Testis (tissue), 3 donors: ENCODE results near the gene NTN4. TPM values are rescaled to one million over a fixed set of nuclear protein-coding genes. Genes with fewer than 3 reads are reported as not detected.

Source experiments
- DNase-seq: peaks from one replicate; pipeline ENCODE4 v3.0.0-alpha.2; 2019
- H3K27ac ChIP-seq, 2 donors: fragments of 200-600 bp; sonication (generic); one replicate each; pipeline ENCODE4 v1.5.1; 2019
- H3K27me3 ChIP-seq: fragments of 200-600 bp; sonication (generic); one replicate; pipeline ENCODE4 v1.5.1; 2019
- H3K36me3 ChIP-seq: fragments of 200-600 bp; sonication (generic); one replicate; pipeline ENCODE4 v1.5.1; 2017; ENCODE audit warnings: low read depth; ENCODE audit errors: missing control alignments
- H3K4me1 ChIP-seq: fragments of 200-600 bp; sonication (generic); one replicate; pipeline ENCODE4 v1.5.1; 2019
- H3K4me3 ChIP-seq, 2 donors: fragments of 200-600 bp; sonication (generic); one replicate each; pipeline ENCODE4 v1.5.1; 2017 to 2019
- H3K9me3 ChIP-seq: fragments of 200-600 bp; sonication (generic); one replicate; pipeline ENCODE4 v1.5.1; 2017
- CTCF ChIP-seq, 3 experiments: fragments of 450-650 bp in 2 of 3; fragments of 200-600 bp in 1 of 3; sonication (generic) in 1 of 3; IDR thresholded peaks; one replicate each; pipeline ENCODE4 v1.5.1; 2016 to 2019; ENCODE audit warnings: antibody characterized with exemption in 3 of 3, mild to moderate bottlenecking in 2 of 3, moderate library complexity in 1 of 3
- POLR2A ChIP-seq: fragments of 450-650 bp; IDR thresholded peaks from one replicate; pipeline ENCODE4 v1.6.1; 2017; ENCODE audit warnings: antibody characterized with exemption, mild to moderate bottlenecking, moderate library complexity
- WGBS, 2 donors: methylation state at CpG; one replicate each; pipeline ENCODE4 v1.1.5; 2018; 5-methylcytosine and 5-hydroxymethylcytosine counted together
- intact Hi-C: fragments of 100-400 bp; cut with DNase I; formaldehyde crosslinking; loops from one replicate; pipeline ENCODE4 v1.15.1; 2023; ENCODE audit warnings: low total_unique reads
- polyA plus RNA-seq: library from polyadenylated mRNA; stranded (reverse); fragments of 350-450 nt; fragmentation: Illumina TruSeq; extraction: RNeasy Lipid Tissue Mini Kit (QIAGEN cat#74804); gene quantifications from one replicate; pipeline ENCODE4 v1.2.3, GENCODE V29; 2014; ENCODE audit warnings: low read depth, low replicate concordance; ENCODE audit not compliant: insufficient read depth
- total RNA-seq, 2 donors: library from RNA; depleted of rRNA; stranded (reverse); fragments of >200 nt; gene quantifications; one replicate each; pipeline ENCODE4 v1.2.3, GENCODE V29; 2016

The NTN4 gene
- total and polyA plus RNA-seq, 3 donors from 2014 or later: 15.9 to 84.9 (median 43.8) TPM

GRCh38 chr12:95789126-95790032 lies 1.2 kb downstream of the NTN4 start:
- Histone ChIP-seq H3K27me3 (no peaks in the 10 kb centered on the region), H3K4me1 (peaks cover 8% of the 10 kb centered on the region), H3K27ac (peak overlapping the region; percentile 61 to 64), H3K9me3 (no peaks in the 10 kb centered on the region), H3K4me3 (peak overlapping the region; percentile 71), H3K36me3 (no peaks in the 10 kb centered on the region)
- intact Hi-C loops: no loop called here
- no peak for TF ChIP-seq POLR2A
- TF ChIP-seq CTCF (IDR thresholded peaks at IDR 0.05): no peak
- WGBS, 2 donors: 14% methylated on average over 17 to 39 of the region's 39 CpGs
- peak; percentile 57 for DNase-seq

GRCh38 chr12:95788637-95789036 lies 1.9 kb downstream of the NTN4 start:
- H3K4me1 ChIP-seq: peaks cover 8% of the 10 kb centered on the region

GRCh38 chr12:95787274-95787818 lies 3.2 kb downstream of the NTN4 start:
- WGBS, 2 donors: 91 to 94% methylated on average over 12 of the region's 12 CpGs
- Histone ChIP-seq H3K27me3 (no peaks in the 10 kb centered on the region), H3K9me3 (no peaks in the 10 kb centered on the region), H3K4me3 (no peak overlapping the region), H3K27ac (no peak overlapping the region), H3K36me3 (no peaks in the 10 kb centered on the region), H3K4me1 (peaks cover 11% of the 10 kb centered on the region)
- no peak for DNase-seq
- intact Hi-C loops: no loop called here
- no peak for TF ChIP-seq POLR2A
- TF ChIP-seq CTCF (IDR thresholded peaks at IDR 0.05): no peak

More at GRCh38 chr12:95788637-95789036, 1.9 kb downstream of the NTN4 start:
- intact Hi-C loops: no loop called here
- H3K4me3 ChIP-seq: no peak overlapping the region
- no peak for TF ChIP-seq CTCF (IDR thresholded peaks at IDR 0.05)
- no peak for TF ChIP-seq POLR2A
- DNase-seq: no peak
- H3K27ac ChIP-seq: no peak overlapping the region
- no peaks in the 10 kb centered on the region for H3K27me3 ChIP-seq
- no peaks in the 10 kb centered on the region for H3K36me3 ChIP-seq
- WGBS, 2 donors: 53 to 68% methylated on average over 1 of the region's 1 CpG
- no peaks in the 10 kb centered on the region for H3K9me3 ChIP-seq

GRCh38 chr12:95784915-95785314 lies 5.6 kb downstream of the NTN4 start:
- no peaks in the 10 kb centered on the region for H3K36me3 ChIP-seq
- intact Hi-C loops: no loop called here
- H3K27ac ChIP-seq: no peak overlapping the region
- TF ChIP-seq POLR2A (no peak), CTCF (IDR thresholded peaks at IDR 0.05) (no peak)
- no peaks in the 10 kb centered on the region for H3K27me3 ChIP-seq
- no peaks in the 10 kb centered on the region for H3K9me3 ChIP-seq
- no peak overlapping the region for H3K4me3 ChIP-seq
- H3K4me1 ChIP-seq: peaks cover 8% of the 10 kb centered on the region
- DNase-seq: no peak
- 73 to 77% methylated on average over 1 of the region's 1 CpG for WGBS, 2 donors
